Activated T-helper 1 cell treated with anti-CD3 and anti-CD28 coated beads, Interleukin-2, amount 50 U/mL, for 16 hours (primary cell): ENCODE measurements around the gene ZSWIM3.

Source experiments
- DNase-seq, 2 donors: peaks; one replicate each; pipeline ENCODE4 v3.0.0-alpha.2; 2020; ENCODE audit warnings: low read depth in 1 of 2, low spot score in 1 of 2

Gene ZSWIM3

DNA sequence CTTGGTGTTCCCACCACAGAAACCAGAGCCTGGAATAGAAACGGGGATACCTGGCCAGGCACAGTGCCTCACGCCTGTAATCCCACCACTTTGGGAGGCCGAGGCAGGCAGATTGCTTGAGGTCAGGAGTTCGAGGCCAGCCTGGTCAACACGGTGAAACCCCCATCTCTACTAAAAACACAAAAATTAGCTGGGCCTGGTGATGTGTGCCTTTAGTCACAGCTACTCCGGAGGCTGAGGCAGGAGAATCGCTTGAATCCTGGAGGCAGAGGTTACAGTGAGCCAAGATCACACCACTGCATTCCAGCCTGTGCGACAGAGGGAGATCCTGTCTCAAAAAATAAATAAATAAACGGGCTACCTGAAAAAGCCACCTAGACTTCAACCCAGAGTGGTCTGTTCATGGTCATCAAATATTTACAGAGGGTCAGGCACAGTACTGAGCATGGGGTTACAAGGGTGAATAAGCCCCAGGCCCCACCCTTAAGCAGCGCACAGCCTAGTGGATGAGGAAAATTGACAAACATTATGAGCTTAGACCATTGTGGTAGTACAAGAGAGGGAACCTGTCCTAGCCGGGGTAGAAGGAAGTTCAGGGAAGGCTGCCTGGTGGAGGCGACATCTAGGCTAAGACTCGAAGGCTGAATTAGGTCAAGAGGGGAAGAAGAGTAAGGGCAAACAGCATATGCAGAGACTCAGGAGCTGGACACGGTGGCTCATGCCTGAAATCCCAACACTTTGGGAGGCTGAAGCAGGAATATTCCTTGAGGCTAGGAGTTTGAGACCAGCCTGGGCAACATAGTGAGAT is 69.9 kb downstream of the ZSWIM3 start:
- DNase-seq: no peak
